Measurements from ENCODE around the gene ZHX3. TPM values are rescaled to one million over a fixed set of nuclear protein-coding genes. Genes with fewer than 3 reads are reported as not detected.
A peak's percentile ranks its signal among the peaks of the same experiment; 100 is the strongest.

ZHX3 gene
- total and polyA plus RNA-seq, 2 of the 13 experiments (the other 11 are each of a cell fraction or from before 2014, with no cell fraction given), result 8.4 to 11.7 TPM

DNA sequence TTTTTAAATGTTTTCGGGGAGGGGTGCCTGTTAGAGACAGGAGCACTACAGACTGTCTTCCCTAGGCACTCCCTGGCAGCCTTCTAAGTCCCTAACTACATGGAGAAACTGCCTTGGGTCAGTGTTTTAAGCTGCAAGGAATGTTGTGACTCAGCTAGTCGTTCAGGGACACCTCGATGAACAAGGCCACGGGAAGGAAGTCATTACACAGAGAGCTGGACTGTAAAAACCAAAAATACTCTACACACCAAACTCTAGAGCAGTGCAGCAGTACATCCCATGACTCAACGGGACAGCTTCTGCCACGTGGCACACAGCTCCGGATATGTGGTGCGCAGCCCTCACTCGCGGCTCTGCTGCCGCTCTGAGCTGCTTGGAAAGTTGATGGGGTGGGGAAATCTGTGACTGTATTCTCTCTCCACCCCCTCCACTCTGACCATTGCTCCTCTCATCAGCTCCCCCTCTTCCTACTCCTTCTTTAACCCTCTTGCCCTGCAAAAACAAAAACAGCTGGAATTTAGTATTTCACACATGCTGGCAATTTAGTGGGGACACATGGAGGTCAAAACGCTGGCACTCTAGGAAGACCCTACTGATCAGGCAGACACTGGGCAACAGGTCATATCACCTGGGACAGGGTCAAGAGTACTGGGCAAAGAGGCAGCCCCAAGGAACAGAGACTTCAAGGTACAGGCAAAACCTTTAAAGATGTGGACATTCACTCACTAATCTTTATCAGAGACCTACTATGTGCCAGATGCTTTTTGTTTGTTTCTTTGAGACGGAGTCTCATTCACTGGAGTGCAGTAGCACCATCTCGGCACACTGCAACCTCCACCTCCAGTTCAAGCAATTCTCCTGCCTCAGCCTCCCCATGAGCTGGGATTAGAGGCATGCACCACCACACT lies 12.2 kb upstream of the ZHX3 start (continued):
- TF ChIP-seq PRMT3 (CRISPR knock-in tag; IDR thresholded peaks at IDR 0.05; ENCODE audit: borderline replicate concordance, low read depth) (no peak), TEAD2 (CRISPR knock-in tag; IDR thresholded peaks at IDR 0.05) (0 out of 2 replicates have a peak, but pooled peaks have one; percentile 47), ZBTB3 (CRISPR knock-in tag; IDR thresholded peaks at IDR 0.05; ENCODE audit: borderline replicate concordance, low read depth) (peak; percentile 78; the same call in 1 of the 2 replicates), NR0B2 (CRISPR knock-in tag; IDR thresholded peaks at IDR 0.05) (peak; percentile 65), ZNF687 (CRISPR knock-in tag; IDR thresholded peaks at IDR 0.05) (peak; percentile 98), ZBTB49 (CRISPR knock-in tag; IDR thresholded peaks at IDR 0.05; ENCODE audit: borderline replicate concordance) (no peak), MTF1 (CRISPR knock-in tag; IDR thresholded peaks at IDR 0.05) (no peak), NFRKB (IDR thresholded peaks at IDR 0.05) (no peak), ZNF256 (CRISPR knock-in tag; conservative IDR thresholded peaks at IDR 0.05) (no peak), SMYD3 (CRISPR knock-in tag; IDR thresholded peaks at IDR 0.05) (no peak)
- TF ChIP-seq, protein P1, sequence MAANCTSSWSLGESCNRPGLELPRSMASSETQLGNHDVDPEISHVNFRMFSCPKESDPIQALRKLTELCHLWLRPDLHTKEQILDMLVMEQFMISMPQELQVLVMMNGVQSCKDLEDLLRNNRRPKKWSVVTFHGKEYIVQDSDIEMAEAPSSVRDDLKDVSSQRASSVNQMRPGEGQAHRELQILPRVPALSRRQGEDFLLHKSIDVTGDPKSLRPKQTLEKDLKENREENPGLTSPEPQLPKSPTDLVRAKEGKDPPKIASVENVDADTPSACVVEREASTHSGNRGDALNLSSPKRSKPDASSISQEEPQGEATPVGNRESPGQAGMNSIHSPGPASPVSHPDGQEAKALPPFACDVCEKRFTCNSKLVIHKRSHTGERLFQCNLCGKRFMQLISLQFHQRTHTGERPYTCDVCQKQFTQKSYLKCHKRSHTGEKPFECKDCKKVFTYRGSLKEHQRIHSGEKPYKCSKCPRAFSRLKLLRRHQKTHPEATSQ (CRISPR knock-in tag; IDR thresholded peaks at IDR 0.05; ENCODE audit: borderline replicate concordance), result no peak
- TF ChIP-seq, protein P2, sequence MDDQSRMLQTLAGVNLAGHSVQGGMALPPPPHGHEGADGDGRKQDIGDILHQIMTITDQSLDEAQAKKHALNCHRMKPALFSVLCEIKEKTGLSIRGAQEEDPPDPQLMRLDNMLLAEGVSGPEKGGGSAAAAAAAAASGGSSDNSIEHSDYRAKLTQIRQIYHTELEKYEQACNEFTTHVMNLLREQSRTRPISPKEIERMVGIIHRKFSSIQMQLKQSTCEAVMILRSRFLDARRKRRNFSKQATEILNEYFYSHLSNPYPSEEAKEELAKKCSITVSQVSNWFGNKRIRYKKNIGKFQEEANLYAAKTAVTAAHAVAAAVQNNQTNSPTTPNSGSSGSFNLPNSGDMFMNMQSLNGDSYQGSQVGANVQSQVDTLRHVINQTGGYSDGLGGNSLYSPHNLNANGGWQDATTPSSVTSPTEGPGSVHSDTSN (CRISPR knock-in tag; IDR thresholded peaks at IDR 0.05; ENCODE audit: borderline replicate concordance), result no peak
